ENCODE data around the gene ARL4C. TPM values are rescaled to one million over a fixed set of nuclear protein-coding genes. Genes with fewer than 3 reads are reported as not detected.

The ARL4C gene
- total RNA-seq, 1 donor from 2014 or later, result 17.4 TPM

- Histone ChIP-seq H3K27ac (no peak overlapping the region), H3K36me3 (no peaks in the 10 kb centered on the region), H3K4me3 (no peak overlapping the region), H3K27me3 (no peaks in the 10 kb centered on the region), H3K9me3 (no peaks in the 10 kb centered on the region), H3K4me1 (no peaks in the 10 kb centered on the region)
- intact Hi-C loops (cut with DNase I), result no loop called here
- no peak for DNase-seq (ENCODE audit: extremely low spot score in 2 of 2)
- TF ChIP-seq POLR2AphosphoS5 (IDR thresholded peaks at IDR 0.05; ENCODE audit: insufficient read depth in 1 of 2, low read depth in 1 of 2), result no peak
- TF ChIP-seq, protein P1, sequence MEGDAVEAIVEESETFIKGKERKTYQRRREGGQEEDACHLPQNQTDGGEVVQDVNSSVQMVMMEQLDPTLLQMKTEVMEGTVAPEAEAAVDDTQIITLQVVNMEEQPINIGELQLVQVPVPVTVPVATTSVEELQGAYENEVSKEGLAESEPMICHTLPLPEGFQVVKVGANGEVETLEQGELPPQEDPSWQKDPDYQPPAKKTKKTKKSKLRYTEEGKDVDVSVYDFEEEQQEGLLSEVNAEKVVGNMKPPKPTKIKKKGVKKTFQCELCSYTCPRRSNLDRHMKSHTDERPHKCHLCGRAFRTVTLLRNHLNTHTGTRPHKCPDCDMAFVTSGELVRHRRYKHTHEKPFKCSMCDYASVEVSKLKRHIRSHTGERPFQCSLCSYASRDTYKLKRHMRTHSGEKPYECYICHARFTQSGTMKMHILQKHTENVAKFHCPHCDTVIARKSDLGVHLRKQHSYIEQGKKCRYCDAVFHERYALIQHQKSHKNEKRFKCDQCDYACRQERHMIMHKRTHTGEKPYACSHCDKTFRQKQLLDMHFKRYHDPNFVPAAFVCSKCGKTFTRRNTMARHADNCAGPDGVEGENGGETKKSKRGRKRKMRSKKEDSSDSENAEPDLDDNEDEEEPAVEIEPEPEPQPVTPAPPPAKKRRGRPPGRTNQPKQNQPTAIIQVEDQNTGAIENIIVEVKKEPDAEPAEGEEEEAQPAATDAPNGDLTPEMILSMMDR (IDR thresholded peaks at IDR 0.05), result no peak
- TF ChIP-seq POLR2A (IDR thresholded peaks at IDR 0.05), result no peak
These were observed 39.5 kb upstream of the ARL4C start for GRCh38 chr2:234536178-234536965.

DNA sequence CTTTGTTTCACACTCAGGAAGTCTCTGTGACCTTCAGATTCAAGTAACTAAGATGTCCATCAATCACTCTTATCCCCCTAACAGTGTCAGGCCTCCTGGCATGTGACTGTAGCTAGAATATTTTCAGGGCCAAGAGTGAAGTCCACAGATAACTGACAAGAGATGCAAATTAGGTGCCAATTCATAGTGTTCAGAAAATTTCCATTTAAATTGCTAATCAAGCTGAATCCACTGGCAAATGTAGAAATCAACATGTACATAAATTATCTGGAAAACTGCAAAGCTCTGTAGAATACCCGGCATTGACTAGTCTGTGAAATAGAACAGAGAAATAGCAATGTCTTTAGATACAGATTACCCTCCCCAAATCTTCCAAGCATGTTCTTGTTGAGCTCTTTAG lies 38.6 kb upstream of the ARL4C start:
- Histone ChIP-seq H3K36me3 (no peaks in the 10 kb centered on the region), H3K4me1 (no peaks in the 10 kb centered on the region), H3K4me3 (no peak overlapping the region), H3K27me3 (no peaks in the 10 kb centered on the region), H3K9me3 (no peaks in the 10 kb centered on the region), H3K27ac (no peak overlapping the region)
- intact Hi-C loops (cut with DNase I), result no loop called here
- no peak for DNase-seq (ENCODE audit: extremely low spot score in 2 of 2)
- TF ChIP-seq POLR2A (IDR thresholded peaks at IDR 0.05) (no peak), POLR2AphosphoS5 (IDR thresholded peaks at IDR 0.05; ENCODE audit: insufficient read depth in 1 of 2, low read depth in 1 of 2) (no peak)
- TF ChIP-seq, protein P1 (IDR thresholded peaks at IDR 0.05), result no peak

GRCh38 chr2:234534515-234534914 lies 37.6 kb upstream of the ARL4C start:
- intact Hi-C loops (cut with DNase I), result no loop called here
- TF ChIP-seq, protein P1 (IDR thresholded peaks at IDR 0.05), result no peak
- no peak for TF ChIP-seq POLR2A (IDR thresholded peaks at IDR 0.05)
- TF ChIP-seq POLR2AphosphoS5 (IDR thresholded peaks at IDR 0.05; ENCODE audit: insufficient read depth in 1 of 2, low read depth in 1 of 2), result no peak
- Histone ChIP-seq H3K9me3 (no peaks in the 10 kb centered on the region), H3K4me3 (no peak overlapping the region), H3K36me3 (no peaks in the 10 kb centered on the region), H3K4me1 (no peaks in the 10 kb centered on the region), H3K27me3 (no peaks in the 10 kb centered on the region), H3K27ac (no peak overlapping the region)
- no peak for DNase-seq (ENCODE audit: extremely low spot score in 2 of 2)

DNA sequence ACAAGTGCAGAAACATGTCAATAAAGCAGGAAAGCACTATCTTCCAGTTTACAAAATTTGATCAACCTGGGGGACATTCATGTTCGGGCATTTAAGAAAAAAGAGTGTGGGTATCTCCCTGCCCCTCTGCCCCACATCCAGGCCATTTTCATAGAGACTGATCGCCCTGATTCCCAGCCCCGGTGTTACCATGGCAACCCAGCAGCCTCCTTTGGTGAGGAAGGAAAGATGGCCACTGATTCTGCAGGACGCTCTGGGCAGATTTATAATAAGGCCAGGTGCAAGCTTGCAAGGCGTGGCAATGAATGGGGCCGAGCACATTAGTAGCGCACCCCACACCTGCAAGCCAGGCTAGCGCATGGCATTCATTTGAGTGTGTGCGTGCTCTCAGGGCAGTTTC lies 36.7 kb upstream of the ARL4C start:
- no peaks in the 10 kb centered on the region for H3K4me1 ChIP-seq
- no peaks in the 10 kb centered on the region for H3K9me3 ChIP-seq
- no peak overlapping the region for H3K4me3 ChIP-seq
- H3K27me3 ChIP-seq, result no peaks in the 10 kb centered on the region
- H3K36me3 ChIP-seq, result no peaks in the 10 kb centered on the region
- intact Hi-C loops (cut with DNase I), result no loop called here
- no peak overlapping the region for H3K27ac ChIP-seq
- no peak for DNase-seq (ENCODE audit: extremely low spot score in 2 of 2)
- TF ChIP-seq POLR2A (IDR thresholded peaks at IDR 0.05) (no peak), POLR2AphosphoS5 (IDR thresholded peaks at IDR 0.05; ENCODE audit: insufficient read depth in 1 of 2, low read depth in 1 of 2) (no peak)
- TF ChIP-seq, protein P1 (IDR thresholded peaks at IDR 0.05), result no peak

DNA sequence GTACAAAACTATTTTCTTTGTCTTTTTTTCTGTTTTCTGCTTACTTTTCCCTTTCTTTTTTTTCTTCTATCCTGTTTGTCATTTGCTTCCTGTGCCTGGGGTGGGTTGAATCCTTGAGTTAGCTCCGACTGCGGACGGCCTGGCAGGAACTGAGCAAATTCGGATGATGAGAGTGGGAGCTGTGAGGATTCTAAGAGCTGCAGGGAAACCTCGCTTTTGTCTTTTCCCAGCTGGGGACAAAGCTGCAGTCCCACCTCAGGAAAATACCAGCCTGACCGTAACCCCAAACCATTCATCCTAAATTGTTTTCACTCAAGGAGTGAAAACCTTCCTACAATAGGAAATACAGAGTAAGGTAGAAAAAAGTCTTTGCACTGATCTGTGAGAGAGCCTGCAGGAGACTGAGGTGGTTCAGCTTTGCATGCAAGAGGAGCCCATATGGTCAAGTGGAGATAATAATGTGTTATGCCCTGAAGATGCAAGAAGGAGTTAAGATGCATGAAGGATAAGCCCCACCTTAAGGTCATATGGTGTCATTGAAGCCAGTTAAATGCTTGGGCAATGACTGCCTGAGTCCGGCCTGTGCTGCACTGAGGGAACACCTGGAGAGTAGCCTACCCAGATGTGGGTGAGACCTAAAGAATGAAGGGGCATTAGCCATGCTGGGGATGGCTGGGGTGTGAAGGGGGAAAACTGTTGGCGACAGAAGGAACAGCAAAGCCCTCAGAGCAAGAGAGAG lies 31.7 kb upstream of the ARL4C start:
- TF ChIP-seq, protein P1 (IDR thresholded peaks at IDR 0.05), result no peak
- TF ChIP-seq POLR2A (IDR thresholded peaks at IDR 0.05), result no peak
- no peak for TF ChIP-seq POLR2AphosphoS5 (IDR thresholded peaks at IDR 0.05; ENCODE audit: insufficient read depth in 1 of 2, low read depth in 1 of 2)
- Histone ChIP-seq H3K4me3 (no peak overlapping the region), H3K27ac (no peak overlapping the region), H3K27me3 (no peaks in the 10 kb centered on the region), H3K4me1 (no peaks in the 10 kb centered on the region), H3K9me3 (no peaks in the 10 kb centered on the region), H3K36me3 (no peaks in the 10 kb centered on the region)
- intact Hi-C loops (cut with DNase I), result no loop called here
- no peak for DNase-seq (ENCODE audit: extremely low spot score in 2 of 2)
